ENCODE data around the gene ADGRD2.

DNA sequence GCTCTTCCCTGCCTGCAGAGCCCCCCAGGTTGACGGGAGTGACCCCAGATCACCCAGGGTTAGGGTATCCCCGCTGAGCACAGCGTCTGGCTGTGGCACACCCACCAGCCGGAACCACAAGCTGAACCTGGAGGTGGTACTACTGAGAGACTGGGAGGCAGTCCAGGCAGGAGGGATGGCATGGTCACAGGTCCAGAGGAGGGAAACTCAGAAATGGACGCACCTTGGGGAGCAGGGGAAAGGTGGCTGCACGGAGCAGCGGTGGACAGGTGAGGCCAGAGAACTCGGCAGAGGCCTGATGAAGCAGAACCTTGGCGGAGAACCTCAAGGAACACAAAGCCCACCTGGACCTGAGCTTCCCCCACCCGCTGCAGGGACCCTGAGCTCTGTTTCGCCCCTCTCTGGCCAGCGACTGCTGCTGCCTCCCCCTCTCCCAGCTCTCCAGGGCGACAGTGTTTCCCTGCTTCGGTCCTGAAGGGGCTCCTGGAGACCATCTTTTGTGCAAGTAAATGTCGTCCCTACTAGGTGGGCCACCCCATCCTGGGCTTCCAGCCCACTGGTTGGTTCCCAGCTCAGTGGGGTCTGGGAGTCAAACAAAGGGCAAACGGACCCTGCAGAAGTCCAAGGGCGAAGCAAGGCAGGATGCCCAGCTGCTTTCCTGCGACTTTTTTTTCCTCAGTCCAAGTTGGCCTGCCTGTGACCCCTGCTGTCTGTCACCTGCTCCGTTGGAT lies 845 bp downstream of the ADGRD2 start:
- no peak for TF ChIP-seq POLR2A (IDR thresholded peaks at IDR 0.05; ENCODE audit: borderline replicate concordance, extremely low read depth, insufficient read depth, insufficient read length)
- TF ChIP-seq EZH2 (IDR thresholded peaks at IDR 0.05), result no peak
- TF ChIP-seq EZH2phosphoT487 (IDR thresholded peaks at IDR 0.05; ENCODE audit: borderline replicate concordance), result no peak
- TF ChIP-seq, protein P1, sequence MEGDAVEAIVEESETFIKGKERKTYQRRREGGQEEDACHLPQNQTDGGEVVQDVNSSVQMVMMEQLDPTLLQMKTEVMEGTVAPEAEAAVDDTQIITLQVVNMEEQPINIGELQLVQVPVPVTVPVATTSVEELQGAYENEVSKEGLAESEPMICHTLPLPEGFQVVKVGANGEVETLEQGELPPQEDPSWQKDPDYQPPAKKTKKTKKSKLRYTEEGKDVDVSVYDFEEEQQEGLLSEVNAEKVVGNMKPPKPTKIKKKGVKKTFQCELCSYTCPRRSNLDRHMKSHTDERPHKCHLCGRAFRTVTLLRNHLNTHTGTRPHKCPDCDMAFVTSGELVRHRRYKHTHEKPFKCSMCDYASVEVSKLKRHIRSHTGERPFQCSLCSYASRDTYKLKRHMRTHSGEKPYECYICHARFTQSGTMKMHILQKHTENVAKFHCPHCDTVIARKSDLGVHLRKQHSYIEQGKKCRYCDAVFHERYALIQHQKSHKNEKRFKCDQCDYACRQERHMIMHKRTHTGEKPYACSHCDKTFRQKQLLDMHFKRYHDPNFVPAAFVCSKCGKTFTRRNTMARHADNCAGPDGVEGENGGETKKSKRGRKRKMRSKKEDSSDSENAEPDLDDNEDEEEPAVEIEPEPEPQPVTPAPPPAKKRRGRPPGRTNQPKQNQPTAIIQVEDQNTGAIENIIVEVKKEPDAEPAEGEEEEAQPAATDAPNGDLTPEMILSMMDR (IDR thresholded peaks at IDR 0.05 in 2 of 3, conservative IDR thresholded peaks at IDR 0.05 in 1 of 3; ENCODE audit: borderline replicate concordance in 1 of 3, insufficient read depth in 1 of 3, low read depth in 2 of 3, low read length in 2 of 3), result no peak
- TF ChIP-seq SRF (IDR thresholded peaks at IDR 0.05; ENCODE audit: low read depth), result no peak
- TF ChIP-seq, protein P2, sequence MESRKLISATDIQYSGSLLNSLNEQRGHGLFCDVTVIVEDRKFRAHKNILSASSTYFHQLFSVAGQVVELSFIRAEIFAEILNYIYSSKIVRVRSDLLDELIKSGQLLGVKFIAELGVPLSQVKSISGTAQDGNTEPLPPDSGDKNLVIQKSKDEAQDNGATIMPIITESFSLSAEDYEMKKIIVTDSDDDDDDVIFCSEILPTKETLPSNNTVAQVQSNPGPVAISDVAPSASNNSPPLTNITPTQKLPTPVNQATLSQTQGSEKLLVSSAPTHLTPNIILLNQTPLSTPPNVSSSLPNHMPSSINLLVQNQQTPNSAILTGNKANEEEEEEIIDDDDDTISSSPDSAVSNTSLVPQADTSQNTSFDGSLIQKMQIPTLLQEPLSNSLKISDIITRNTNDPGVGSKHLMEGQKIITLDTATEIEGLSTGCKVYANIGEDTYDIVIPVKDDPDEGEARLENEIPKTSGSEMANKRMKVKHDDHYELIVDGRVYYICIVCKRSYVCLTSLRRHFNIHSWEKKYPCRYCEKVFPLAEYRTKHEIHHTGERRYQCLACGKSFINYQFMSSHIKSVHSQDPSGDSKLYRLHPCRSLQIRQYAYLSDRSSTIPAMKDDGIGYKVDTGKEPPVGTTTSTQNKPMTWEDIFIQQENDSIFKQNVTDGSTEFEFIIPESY (IDR thresholded peaks at IDR 0.05; ENCODE audit: extremely low read depth, insufficient replicate concordance, low read length), result no peak
- TF ChIP-seq JUND (IDR thresholded peaks at IDR 0.05), result no peak
- TF ChIP-seq, protein P3, sequence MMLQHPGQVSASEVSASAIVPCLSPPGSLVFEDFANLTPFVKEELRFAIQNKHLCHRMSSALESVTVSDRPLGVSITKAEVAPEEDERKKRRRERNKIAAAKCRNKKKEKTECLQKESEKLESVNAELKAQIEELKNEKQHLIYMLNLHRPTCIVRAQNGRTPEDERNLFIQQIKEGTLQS (IDR thresholded peaks at IDR 0.05), result no peak
- TF ChIP-seq RAD21 (IDR thresholded peaks at IDR 0.05; ENCODE audit: low read depth), result no peak
- no peak for TF ChIP-seq CEBPB (IDR thresholded peaks at IDR 0.05; ENCODE audit: low read depth)
- TF ChIP-seq POLR2AphosphoS5 (IDR thresholded peaks at IDR 0.05; ENCODE audit: low read depth, low read length), result no peak

All from HCT116 (cell line).